DND-41 (cell line): ENCODE data around the gene KCNJ15.

ENCODE experiments used
- CTCF ChIP-seq: IDR thresholded peaks from 2 replicates; pipeline ENCODE4 v1.5.1; 2012; ENCODE audit warnings: borderline replicate concordance, low read length, moderate library complexity, mild to moderate bottlenecking; ENCODE audit not compliant: poor library complexity, severe bottlenecking; ENCODE audit errors: extremely low read depth
- EZH2 ChIP-seq: IDR thresholded peaks from 3 replicates; pipeline ENCODE4 v1.6.1; 2012; ENCODE audit warnings: borderline replicate concordance, low read depth, mild to moderate bottlenecking, moderate library complexity, low read length, inconsistent platforms; ENCODE audit not compliant: severe bottlenecking

DNA sequence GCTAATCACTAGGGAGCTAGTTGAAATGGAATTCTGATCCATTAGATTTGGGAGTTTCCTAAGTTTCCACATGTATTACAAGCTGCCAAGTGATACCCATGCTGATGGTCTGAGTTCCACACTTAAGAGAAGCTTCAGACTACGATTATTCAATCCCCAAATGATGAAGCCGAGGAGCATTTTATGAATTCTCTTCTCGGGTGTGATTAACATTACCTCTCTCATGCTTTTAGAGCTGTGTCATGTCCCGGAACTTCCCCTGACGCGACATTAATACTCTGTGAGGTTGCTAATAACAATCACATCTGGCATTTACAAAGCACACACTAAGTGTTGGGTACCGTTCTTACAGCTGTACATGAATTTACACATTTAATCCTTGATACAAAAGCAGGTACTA is 63.0 kb downstream of the KCNJ15 start:
- no peak for TF ChIP-seq EZH2
- no peak for TF ChIP-seq CTCF
